Parathyroid adenoma (tissue), 2 donors: ENCODE data around the gene TMEM9.

Source experiments
- H2AFZ ChIP-seq: fragments of 300-600 bp; sonication (generic); one replicate; pipeline ENCODE4 v1.7.0; 2017; ENCODE audit warnings: antibody characterized with exemption, mild to moderate bottlenecking
- H3K27ac ChIP-seq: fragments of 300-600 bp; sonication (generic); one replicate; pipeline ENCODE4 v1.7.0; 2017
- H3K27me3 ChIP-seq: fragments of 300-600 bp; sonication (generic); one replicate; pipeline ENCODE4 v1.7.0; 2017; ENCODE audit warnings: low read length; ENCODE audit not compliant: control insufficient read depth, insufficient read depth
- H3K36me3 ChIP-seq: fragments of 300-600 bp; sonication (generic); one replicate; pipeline ENCODE4 v1.7.0; 2017; ENCODE audit warnings: low read length; ENCODE audit not compliant: control insufficient read depth, insufficient read depth
- H3K4me1 ChIP-seq: fragments of 300-600 bp; sonication (generic); one replicate; pipeline ENCODE4 v1.7.0; 2017; ENCODE audit warnings: control low read depth
- H3K4me2 ChIP-seq: fragments of 300-600 bp; sonication (generic); one replicate; pipeline ENCODE4 v1.7.0; 2017; ENCODE audit warnings: low read length
- H3K4me3 ChIP-seq: fragments of 300-600 bp; sonication (generic); one replicate; pipeline ENCODE4 v1.7.0; 2017; ENCODE audit warnings: low read depth, low read length
- H3K79me2 ChIP-seq: fragments of 300-600 bp; sonication (generic); one replicate; pipeline ENCODE4 v1.7.0; 2017; ENCODE audit warnings: control low read depth
- H3K9ac ChIP-seq: fragments of 300-600 bp; sonication (generic); one replicate; pipeline ENCODE4 v1.7.0; 2017; ENCODE audit warnings: mild to moderate bottlenecking
- H3K9me3 ChIP-seq: fragments of 300-600 bp; sonication (generic); one replicate; pipeline ENCODE4 v1.7.0; 2017; ENCODE audit warnings: low read length; ENCODE audit not compliant: control insufficient read depth
- CTCF ChIP-seq: fragments of 300-600 bp; sonication (generic); IDR thresholded peaks from one replicate; pipeline ENCODE4 v1.7.0; 2017; ENCODE audit warnings: antibody characterized with exemption, mild to moderate bottlenecking
- donor health status: primary hyperparathyroidism.

The TMEM9 gene

GRCh38 chr1:201125019-201125418 is 29.3 kb downstream of the TMEM9 start:
- Histone ChIP-seq H3K9me3 (no peaks in the 10 kb centered on the region), H3K4me3 (no peak overlapping the region), H2AFZ (no peak overlapping the region), H3K27ac (no peak overlapping the region), H3K9ac (no peak overlapping the region), H3K79me2 (no peaks in the 10 kb centered on the region), H3K36me3 (no peaks in the 10 kb centered on the region), H3K4me1 (no peaks in the 10 kb centered on the region), H3K4me2 (no peak overlapping the region), H3K27me3 (peaks cover 5% of the 10 kb centered on the region)
- no peak for TF ChIP-seq CTCF

- H3K4me2 ChIP-seq, result no peak overlapping the region
- no peaks in the 10 kb centered on the region for H3K79me2 ChIP-seq
- H3K9me3 ChIP-seq, result no peaks in the 10 kb centered on the region
- no peak overlapping the region for H3K27ac ChIP-seq
- no peak overlapping the region for H3K9ac ChIP-seq
- no peaks in the 10 kb centered on the region for H3K4me1 ChIP-seq
- TF ChIP-seq CTCF, result no peak
- H3K4me3 ChIP-seq, result no peak overlapping the region
- H3K27me3 ChIP-seq, result peaks cover 5% of the 10 kb centered on the region
- H3K36me3 ChIP-seq, result no peaks in the 10 kb centered on the region
- no peak overlapping the region for H2AFZ ChIP-seq
Measured at GRCh38 chr1:201123866-201124265, 30.4 kb downstream of the TMEM9 start.

- H3K27ac ChIP-seq, result no peak overlapping the region
- no peak overlapping the region for H3K4me2 ChIP-seq
- no peaks in the 10 kb centered on the region for H3K4me1 ChIP-seq
- no peak overlapping the region for H3K9ac ChIP-seq
- H3K27me3 ChIP-seq, result peaks cover 5% of the 10 kb centered on the region
- TF ChIP-seq CTCF, result no peak
- H3K9me3 ChIP-seq, result no peaks in the 10 kb centered on the region
- H3K79me2 ChIP-seq, result no peaks in the 10 kb centered on the region
- no peaks in the 10 kb centered on the region for H3K36me3 ChIP-seq
- no peak overlapping the region for H2AFZ ChIP-seq
- no peak overlapping the region for H3K4me3 ChIP-seq
Measured at GRCh38 chr1:201122321-201122957, 31.8 kb downstream of the TMEM9 start.

GRCh38 chr1:201119206-201120197 is 34.8 kb downstream of the TMEM9 start:
- no peak overlapping the region for H2AFZ ChIP-seq
- peak; percentile 24 for TF ChIP-seq CTCF
- H3K4me2 ChIP-seq, result no peak overlapping the region
- no peaks in the 10 kb centered on the region for H3K79me2 ChIP-seq
- H3K9ac ChIP-seq, result no peak overlapping the region
- H3K36me3 ChIP-seq, result no peaks in the 10 kb centered on the region
- H3K27me3 ChIP-seq, result peaks cover 5% of the 10 kb centered on the region
- H3K9me3 ChIP-seq, result no peaks in the 10 kb centered on the region
- H3K4me1 ChIP-seq, result no peaks in the 10 kb centered on the region
- H3K4me3 ChIP-seq, result no peak overlapping the region
- no peak overlapping the region for H3K27ac ChIP-seq
